K562 treated with DMSO at 1 percent for 48 hours (cell line): ENCODE measurements around the gene CCNI2. TPM values are rescaled to one million over a fixed set of nuclear protein-coding genes. Genes with fewer than 3 reads are reported as not detected.

Source experiments
- total RNA-seq: library from RNA; unstranded; fragments of 300-600 nt; gene quantifications from 2 replicates; pipeline ENCODE4 v1.2.3, GENCODE V29; 2022; ENCODE audit warnings: low replicate concordance; ENCODE audit errors: extremely low read depth

CCNI2 gene
- not detected in 2 replicates for total RNA-seq

DNA sequence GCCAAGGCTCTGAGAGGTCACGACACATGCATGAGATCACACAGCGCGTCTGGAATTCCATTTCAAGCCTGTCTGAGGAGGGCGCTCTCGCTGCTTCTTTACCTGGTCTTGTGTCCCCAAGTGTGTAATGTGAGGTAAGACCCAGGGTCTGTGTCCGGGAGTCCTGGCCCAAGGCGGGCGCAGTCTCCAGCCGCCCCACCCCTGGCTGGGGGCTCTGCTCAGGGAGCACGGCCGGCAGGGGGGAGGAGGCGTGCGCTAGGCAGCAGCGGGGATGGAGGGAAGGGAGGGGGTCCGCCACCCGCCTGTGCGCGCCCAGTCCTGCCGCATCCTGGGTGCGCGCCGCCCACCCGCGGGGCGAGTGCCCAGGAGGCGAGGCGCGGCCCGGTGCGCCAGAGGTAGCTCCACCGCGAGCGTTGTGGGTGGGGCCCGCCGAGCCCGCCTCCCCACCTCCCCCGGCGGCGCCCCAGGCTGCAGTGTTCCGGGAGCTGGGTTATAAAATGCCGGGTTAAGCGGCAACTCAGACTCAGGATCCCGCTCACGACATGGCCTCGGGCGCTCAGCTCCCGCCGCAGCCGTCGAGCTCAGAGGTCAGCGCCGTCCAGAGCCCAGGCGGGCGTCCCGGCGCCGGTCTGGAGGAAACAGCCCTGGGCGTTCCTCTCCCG lies at the start of gene CCNI2:
TSS of gene CCNI2 (plus strand) at position 473 of the 662 bp plus-strand sequence. CDS start at position 543, 70 bp downstream.

GRCh38 chr5:132736853-132737833 lies 10.1 kb upstream of the CCNI2 start, which contains the start of gene KIF3A:
Gene KIF3A, minus strand, starts transcription at chr5:132737546. Its CDS starts 127 bp downstream, at chr5:132737419.

DNA sequence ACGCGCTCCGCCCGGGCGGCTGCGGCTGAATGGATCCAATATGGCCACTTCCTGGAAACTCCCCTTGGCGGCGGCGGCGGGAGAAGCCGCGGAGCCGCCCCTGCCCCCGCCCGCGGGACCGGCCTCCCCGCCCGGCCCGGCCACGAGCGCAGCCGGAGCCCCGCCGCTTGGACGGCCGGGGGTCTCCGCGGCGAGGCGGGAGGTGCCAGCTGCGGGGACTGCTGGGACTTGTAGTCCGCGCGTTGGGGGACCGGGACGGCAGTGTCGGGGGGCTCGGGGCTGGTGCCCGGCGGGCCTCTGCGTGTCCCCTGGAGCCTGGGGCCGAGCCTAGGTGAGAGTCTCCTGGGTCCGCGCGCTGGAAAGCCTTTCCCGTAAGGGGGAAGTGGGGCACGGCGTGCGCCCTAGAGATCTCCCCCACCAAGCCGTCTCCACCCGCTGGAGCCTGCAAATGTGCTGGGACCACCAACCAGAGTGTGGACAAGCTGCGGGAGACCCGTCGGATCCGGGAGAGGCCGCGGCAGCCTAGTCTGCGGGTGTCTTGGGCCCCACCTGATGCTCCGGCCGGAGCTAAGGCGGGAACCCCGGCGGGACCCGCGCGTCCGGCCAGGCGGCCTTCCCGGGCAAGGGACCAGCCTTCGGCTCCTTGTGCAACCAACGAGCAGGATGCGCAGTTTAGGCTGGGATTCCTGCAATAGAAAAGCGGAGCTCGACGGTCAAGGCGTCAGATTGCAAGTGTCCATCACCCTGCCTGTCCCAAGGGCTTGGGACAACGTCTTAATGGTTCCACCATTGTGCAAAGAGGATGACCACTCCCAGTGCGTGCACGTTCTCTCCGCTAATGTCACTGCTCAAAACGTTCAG lies 30.2 kb downstream of the CCNI2 start, which contains the start of gene SEPTIN8:
TSS of gene SEPTIN8 (minus strand) at position 31 of the 861 bp plus-strand sequence. CDS start 102 bp downstream, outside the sequence.

Other genes starting within 250 kb of the CCNI2 start
- not detected in 2 replicates for gene IL5, start 203.9 kb upstream of the CCNI2 start, total RNA-seq
- gene RAD50, start 190.4 kb upstream of the CCNI2 start, total RNA-seq: not detected in 2 replicates
- gene IL13, start 89.3 kb upstream of the CCNI2 start, total RNA-seq: not detected in 2 replicates
- gene IL4, start 73.4 kb upstream of the CCNI2 start, total RNA-seq: not detected in 2 replicates
- not detected in 2 replicates for gene KIF3A, start 9.9 kb upstream of the CCNI2 start, total RNA-seq
- gene SEPTIN8, start 29.8 kb downstream of the CCNI2 start, total RNA-seq: not detected in 2 replicates
- gene SOWAHA, start 65.9 kb downstream of the CCNI2 start, total RNA-seq: not detected in 2 replicates
- not detected in 2 replicates for gene SHROOM1, start 83.2 kb downstream of the CCNI2 start, total RNA-seq
- gene GDF9, start 119.0 kb downstream of the CCNI2 start, total RNA-seq: not detected in 2 replicates
- gene UQCRQ, start 119.2 kb downstream of the CCNI2 start, total RNA-seq: not detected in 2 replicates
- not detected in 2 replicates for gene LEAP2, start 126.2 kb downstream of the CCNI2 start, total RNA-seq
- gene AFF4, start 216.2 kb downstream of the CCNI2 start, total RNA-seq: not detected in 2 replicates